DOHH2 (cell line): ENCODE data around the gene LRWD1.
"Not testable (repeated sequence)": the region's sequence is repeated elsewhere in the genome, so short reads cannot be mapped to it uniquely, and the experiment has no call there.

Experiments used
- EZH2phosphoT487 ChIP-seq: fragments of 200-600 bp; sonication (generic); IDR thresholded peaks from 2 replicates; pipeline ENCODE4 v1.6.1; 2017; ENCODE audit warnings: borderline replicate concordance, mild to moderate bottlenecking, antibody characterized with exemption, low read length, moderate library complexity, mixed read lengths
- TF ChIP-seq, protein P1 (sequence below): fragments of 200-600 bp; sonication (generic); IDR thresholded peaks from one replicate; pipeline ENCODE4 v1.5.1; 2014; ENCODE audit warnings: antibody characterized with exemption, mild to moderate bottlenecking, low read depth, low read length; ENCODE audit not compliant: poor library complexity, severe bottlenecking

DNA sequence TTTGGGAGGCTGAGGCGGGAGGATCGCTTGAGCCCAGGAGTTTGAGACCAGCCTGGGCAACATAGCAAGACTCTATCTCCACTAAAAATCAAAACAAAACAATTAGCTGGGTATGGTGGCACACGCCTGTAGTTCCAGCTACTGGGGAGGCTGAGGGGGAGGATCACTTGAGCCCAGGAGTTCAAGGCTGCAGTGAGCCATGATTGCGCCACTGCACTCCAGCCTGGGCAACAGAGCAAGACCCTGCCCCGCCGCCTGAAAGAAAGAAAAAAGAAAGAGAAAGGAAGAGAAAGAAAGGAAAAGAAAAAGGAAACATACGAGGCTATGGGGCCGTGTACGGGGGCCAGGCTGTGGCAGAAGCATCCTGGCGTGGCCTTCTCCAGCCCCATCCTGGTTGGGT lies 9.9 kb upstream of the LRWD1 start:
- TF ChIP-seq, protein P1, sequence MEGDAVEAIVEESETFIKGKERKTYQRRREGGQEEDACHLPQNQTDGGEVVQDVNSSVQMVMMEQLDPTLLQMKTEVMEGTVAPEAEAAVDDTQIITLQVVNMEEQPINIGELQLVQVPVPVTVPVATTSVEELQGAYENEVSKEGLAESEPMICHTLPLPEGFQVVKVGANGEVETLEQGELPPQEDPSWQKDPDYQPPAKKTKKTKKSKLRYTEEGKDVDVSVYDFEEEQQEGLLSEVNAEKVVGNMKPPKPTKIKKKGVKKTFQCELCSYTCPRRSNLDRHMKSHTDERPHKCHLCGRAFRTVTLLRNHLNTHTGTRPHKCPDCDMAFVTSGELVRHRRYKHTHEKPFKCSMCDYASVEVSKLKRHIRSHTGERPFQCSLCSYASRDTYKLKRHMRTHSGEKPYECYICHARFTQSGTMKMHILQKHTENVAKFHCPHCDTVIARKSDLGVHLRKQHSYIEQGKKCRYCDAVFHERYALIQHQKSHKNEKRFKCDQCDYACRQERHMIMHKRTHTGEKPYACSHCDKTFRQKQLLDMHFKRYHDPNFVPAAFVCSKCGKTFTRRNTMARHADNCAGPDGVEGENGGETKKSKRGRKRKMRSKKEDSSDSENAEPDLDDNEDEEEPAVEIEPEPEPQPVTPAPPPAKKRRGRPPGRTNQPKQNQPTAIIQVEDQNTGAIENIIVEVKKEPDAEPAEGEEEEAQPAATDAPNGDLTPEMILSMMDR, result not testable (repeated sequence)
- TF ChIP-seq EZH2phosphoT487, result not testable (repeated sequence)
